ENCODE data around the gene NFKBIB. TPM values are rescaled to one million over a fixed set of nuclear protein-coding genes. Genes with fewer than 3 reads are reported as not detected.

The NFKBIB gene
- total RNA-seq, 1 donor from 2014 or later: 11.3 TPM

GRCh38 chr19:38958301-38958700 is 58.5 kb downstream of the NFKBIB start:
- no peak for DNase-seq (ENCODE audit: low read depth in 2 of 2)

Other genes with a start within 250 kb of the NFKBIB start
- gene CAPN12, start 155.5 kb upstream of the NFKBIB start, total RNA-seq: under 0.01 TPM in 2 replicates
- not detected in 2 replicates for gene LGALS7, start 126.5 kb upstream of the NFKBIB start, total RNA-seq
- not detected in 2 replicates for gene LGALS7B, start 110.8 kb upstream of the NFKBIB start, total RNA-seq
- not detected in 2 replicates for gene LGALS4, start 87.0 kb upstream of the NFKBIB start, total RNA-seq
- 49.0 and 49.7 TPM in 2 replicates for gene ECH1, start 68.2 kb upstream of the NFKBIB start, total RNA-seq
- 204 and 211 TPM in 2 replicates for gene HNRNPL, start 50.0 kb upstream of the NFKBIB start, total RNA-seq
- 6.1 and 11.7 TPM in 2 replicates for gene RINL, start 21.7 kb upstream of the NFKBIB start, total RNA-seq
- 63.2 and 105 TPM in 2 replicates for gene SIRT2, start 351 bp upstream of the NFKBIB start, total RNA-seq
- gene CCER2, start 12.2 kb downstream of the NFKBIB start, total RNA-seq: not detected in 2 replicates
- gene SARS2, start 30.8 kb downstream of the NFKBIB start, total RNA-seq: 16.5 and 19.2 TPM in 2 replicates
- 36.4 and 41.9 TPM in 2 replicates for gene MRPS12, start 31.0 kb downstream of the NFKBIB start, total RNA-seq
- 17.0 and 20.0 TPM in 2 replicates for gene FBXO17, start 75.8 kb downstream of the NFKBIB start, total RNA-seq
- 0.44 and 0.79 TPM in 2 replicates for gene FBXO27, start 132.6 kb downstream of the NFKBIB start, total RNA-seq
- gene ACP7, start 184.4 kb downstream of the NFKBIB start, total RNA-seq: not detected in 2 replicates
- gene PAK4, start 225.8 kb downstream of the NFKBIB start, total RNA-seq: 2.6 and 3.1 TPM in 2 replicates

Data from lung microvascular endothelial cell (primary cell).